ENCODE measurements around the gene MAP3K14. TPM values are rescaled to one million over a fixed set of nuclear protein-coding genes. Genes with fewer than 3 reads are reported as not detected.

The MAP3K14 gene
- total RNA-seq, 2 donors from 2014 or later, result 12.5 to 16.1 TPM

DNA sequence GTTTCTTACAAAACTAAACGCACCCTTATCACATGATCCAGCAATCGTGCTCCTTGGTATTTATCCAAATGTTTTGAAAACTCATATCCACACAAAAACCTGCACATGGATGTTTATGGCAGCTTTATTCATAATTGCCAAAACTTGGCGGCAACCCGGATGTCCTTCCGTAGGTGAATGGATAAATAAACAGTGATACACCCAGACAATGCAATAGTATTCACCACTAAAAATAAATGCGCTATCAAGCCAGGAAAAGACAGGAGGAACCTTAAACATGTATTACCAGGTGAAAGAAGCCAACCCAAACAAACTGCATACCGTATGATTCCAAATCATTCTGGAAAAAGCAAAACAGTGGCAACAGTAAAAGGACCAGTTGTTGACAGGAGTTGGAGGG, 64.9 kb downstream of the MAP3K14 start:
- WGBS, result 38% methylated on average over 7 of the region's 7 CpGs

DNA sequence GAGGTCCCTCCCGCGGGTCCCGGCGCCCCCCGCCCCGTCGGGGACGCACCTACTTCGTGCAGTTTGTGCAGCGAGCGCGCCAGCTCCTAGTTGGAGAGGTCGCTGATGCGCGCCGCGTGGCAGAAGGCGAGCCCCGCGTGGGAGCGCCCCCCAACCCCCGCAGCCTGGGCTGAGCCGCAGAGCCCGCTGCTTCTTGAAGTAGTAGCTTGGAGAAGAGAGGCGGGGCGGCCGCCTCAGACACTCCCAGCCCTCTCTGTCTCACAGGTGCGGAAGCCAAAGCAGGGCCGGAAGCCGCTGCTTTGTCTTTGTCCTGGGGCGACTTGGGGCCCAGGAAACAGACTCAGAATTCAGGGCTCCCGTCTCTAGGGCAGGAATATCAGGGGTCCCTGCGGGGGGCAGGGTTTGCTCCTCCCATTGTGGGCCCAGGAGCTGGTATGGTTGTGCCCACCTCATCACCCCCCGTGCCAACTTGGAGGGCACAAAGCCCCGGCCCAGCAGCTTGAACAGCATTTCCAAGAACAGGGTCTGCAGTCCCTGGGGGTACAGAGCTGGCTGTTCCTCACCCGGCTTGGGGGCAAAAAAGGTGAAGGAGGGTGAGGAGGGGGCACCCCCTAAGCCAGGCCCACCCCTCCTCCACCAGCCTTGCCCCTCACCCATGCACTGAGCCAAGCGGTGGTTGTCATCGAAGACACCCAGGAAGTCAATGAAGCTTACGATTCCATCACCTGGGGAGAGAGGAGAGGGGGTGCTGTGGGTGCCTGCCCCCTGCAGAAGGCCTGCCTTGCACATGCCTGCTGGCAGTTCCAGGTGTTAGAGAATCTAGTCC, 68.5 kb downstream of the MAP3K14 start:
- Histone ChIP-seq H3K36me3 (no peaks in the 10 kb centered on the region), H3K4me3 (peak overlapping the region; percentile 61 to 63), H3K27me3 (replicated peaks; ENCODE audit: insufficient read depth) (no peaks in the 10 kb centered on the region), H3K9me3 (no peaks in the 10 kb centered on the region), H3K4me1 (replicated peaks) (peaks cover 4% of the 10 kb centered on the region), H3K27ac (peak overlapping the region; percentile 92 to 95)
- 14% methylated on average over 37 of the region's 39 CpGs for WGBS
- DNase-seq (ENCODE audit: low spot score), result peak; percentile 51
- TF ChIP-seq POLR2AphosphoS5 (IDR thresholded peaks at IDR 0.05), result no peak
- TF ChIP-seq, protein P1, sequence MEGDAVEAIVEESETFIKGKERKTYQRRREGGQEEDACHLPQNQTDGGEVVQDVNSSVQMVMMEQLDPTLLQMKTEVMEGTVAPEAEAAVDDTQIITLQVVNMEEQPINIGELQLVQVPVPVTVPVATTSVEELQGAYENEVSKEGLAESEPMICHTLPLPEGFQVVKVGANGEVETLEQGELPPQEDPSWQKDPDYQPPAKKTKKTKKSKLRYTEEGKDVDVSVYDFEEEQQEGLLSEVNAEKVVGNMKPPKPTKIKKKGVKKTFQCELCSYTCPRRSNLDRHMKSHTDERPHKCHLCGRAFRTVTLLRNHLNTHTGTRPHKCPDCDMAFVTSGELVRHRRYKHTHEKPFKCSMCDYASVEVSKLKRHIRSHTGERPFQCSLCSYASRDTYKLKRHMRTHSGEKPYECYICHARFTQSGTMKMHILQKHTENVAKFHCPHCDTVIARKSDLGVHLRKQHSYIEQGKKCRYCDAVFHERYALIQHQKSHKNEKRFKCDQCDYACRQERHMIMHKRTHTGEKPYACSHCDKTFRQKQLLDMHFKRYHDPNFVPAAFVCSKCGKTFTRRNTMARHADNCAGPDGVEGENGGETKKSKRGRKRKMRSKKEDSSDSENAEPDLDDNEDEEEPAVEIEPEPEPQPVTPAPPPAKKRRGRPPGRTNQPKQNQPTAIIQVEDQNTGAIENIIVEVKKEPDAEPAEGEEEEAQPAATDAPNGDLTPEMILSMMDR (IDR thresholded peaks at IDR 0.05), result no peak
- TF ChIP-seq POLR2A (IDR thresholded peaks at IDR 0.05), result no peak
- intact Hi-C loops (cut with DNase I), result no loop called here

More for the DNA sequence above, 64.9 kb downstream of the MAP3K14 start:
- Histone ChIP-seq H3K4me3 (no peak overlapping the region), H3K36me3 (no peaks in the 10 kb centered on the region), H3K9me3 (no peaks in the 10 kb centered on the region), H3K27ac (peak overlapping the region; percentile 71 to 78), H3K27me3 (replicated peaks; ENCODE audit: insufficient read depth) (no peaks in the 10 kb centered on the region), H3K4me1 (replicated peaks) (peaks cover under 1% of the 10 kb centered on the region)
- TF ChIP-seq POLR2A (IDR thresholded peaks at IDR 0.05) (no peak), POLR2AphosphoS5 (IDR thresholded peaks at IDR 0.05) (peak; percentile 80)
- intact Hi-C loops (cut with DNase I), result no loop called here
- DNase-seq (ENCODE audit: low spot score), result no peak

DNA sequence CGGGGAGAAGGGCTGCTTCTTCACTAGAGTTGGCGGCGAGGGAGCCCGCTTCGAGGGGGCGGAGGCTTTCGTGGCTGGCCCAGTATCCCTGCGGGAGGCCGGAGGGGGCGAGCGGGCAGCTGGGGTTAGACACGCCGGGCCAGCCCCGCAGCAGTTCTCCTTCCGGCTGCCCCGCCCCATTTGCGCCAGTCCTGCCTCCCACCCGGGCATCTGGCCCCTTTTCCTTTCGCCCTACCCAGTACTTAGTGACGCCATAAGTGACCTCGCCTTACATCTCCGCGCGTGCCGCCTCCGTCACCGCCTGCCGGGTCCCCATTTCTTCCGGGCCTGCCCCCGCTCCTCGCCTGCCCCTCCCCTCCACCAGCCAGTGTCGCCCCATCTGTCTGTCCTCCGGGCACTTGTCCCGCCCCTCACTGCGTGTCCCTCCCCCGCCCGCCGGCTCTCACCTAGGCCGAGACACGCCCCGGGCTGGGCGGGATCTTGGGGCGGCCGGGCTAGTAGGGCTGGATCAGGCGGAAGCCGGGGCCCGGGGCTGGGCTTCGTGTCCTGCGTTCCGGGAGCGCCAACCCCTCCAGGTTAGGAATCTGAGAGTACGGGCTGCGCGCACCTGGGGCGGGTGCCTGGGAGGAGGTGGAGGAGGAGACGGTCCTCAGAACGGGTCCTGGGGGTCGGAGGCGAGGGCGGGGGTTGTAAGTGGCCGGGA, 69.2 kb downstream of the MAP3K14 start:
- intact Hi-C loops (cut with DNase I), result no loop called here
- Histone ChIP-seq H3K4me1 (replicated peaks) (peaks cover 4% of the 10 kb centered on the region), H3K27ac (peak overlapping the region; percentile 92 to 95), H3K27me3 (replicated peaks; ENCODE audit: insufficient read depth) (no peaks in the 10 kb centered on the region), H3K9me3 (no peaks in the 10 kb centered on the region), H3K4me3 (peak overlapping the region; percentile 61 to 63), H3K36me3 (no peaks in the 10 kb centered on the region)
- peak; percentile 90 for TF ChIP-seq POLR2AphosphoS5 (IDR thresholded peaks at IDR 0.05)
- TF ChIP-seq, protein P1 (IDR thresholded peaks at IDR 0.05), result no peak
- TF ChIP-seq POLR2A (IDR thresholded peaks at IDR 0.05), result peak; percentile 92
- DNase-seq (ENCODE audit: low spot score), result peak; percentile 97
- WGBS, result under 1% methylated on average over 54 of the region's 61 CpGs

DNA sequence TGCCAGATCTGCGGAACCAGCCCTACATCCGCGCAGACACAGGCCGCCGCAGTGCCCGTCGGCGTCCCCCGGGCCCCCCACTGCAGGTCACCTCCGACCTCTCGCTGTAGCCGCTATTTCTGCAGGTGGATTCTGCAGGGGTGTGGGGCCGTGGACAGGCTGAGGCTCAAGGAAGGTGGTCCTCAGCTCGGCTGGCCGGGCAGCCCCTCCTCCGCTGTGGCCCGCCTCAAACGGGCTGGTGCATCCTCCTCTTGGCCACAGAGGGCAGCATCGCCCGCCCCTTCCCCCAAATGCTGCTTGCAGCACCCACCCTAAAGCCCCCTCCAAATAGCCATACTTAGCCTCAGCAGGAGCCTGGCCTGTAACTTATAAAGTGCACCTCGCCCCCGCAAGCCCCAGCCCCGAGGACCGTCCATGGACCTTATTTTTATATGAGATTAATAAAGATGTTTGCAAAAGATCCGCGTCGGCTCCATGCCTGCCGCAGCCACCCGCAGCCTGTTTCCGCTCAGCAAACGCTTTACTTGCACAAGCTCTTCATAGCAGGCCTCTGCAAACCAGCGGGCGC, 69.9 kb downstream of the MAP3K14 start:
- peak overlapping the region; percentile 92 to 95 for H3K27ac ChIP-seq
- no peaks in the 10 kb centered on the region for H3K27me3 ChIP-seq (replicated peaks; ENCODE audit: insufficient read depth)
- DNase-seq (ENCODE audit: low spot score), result no peak
- H3K4me1 ChIP-seq (replicated peaks), result peaks cover 4% of the 10 kb centered on the region
- H3K4me3 ChIP-seq, result peak overlapping the region; percentile 61 to 63
- 10% methylated on average over 19 of the region's 33 CpGs for WGBS
- no peaks in the 10 kb centered on the region for H3K9me3 ChIP-seq
- no peak for TF ChIP-seq POLR2A (IDR thresholded peaks at IDR 0.05)
- TF ChIP-seq, protein P1 (IDR thresholded peaks at IDR 0.05), result peak in 3 of 4 experiments; percentile 38 to 53 (median 51)
- intact Hi-C loops (cut with DNase I), result no loop called here
- no peaks in the 10 kb centered on the region for H3K36me3 ChIP-seq

DNA sequence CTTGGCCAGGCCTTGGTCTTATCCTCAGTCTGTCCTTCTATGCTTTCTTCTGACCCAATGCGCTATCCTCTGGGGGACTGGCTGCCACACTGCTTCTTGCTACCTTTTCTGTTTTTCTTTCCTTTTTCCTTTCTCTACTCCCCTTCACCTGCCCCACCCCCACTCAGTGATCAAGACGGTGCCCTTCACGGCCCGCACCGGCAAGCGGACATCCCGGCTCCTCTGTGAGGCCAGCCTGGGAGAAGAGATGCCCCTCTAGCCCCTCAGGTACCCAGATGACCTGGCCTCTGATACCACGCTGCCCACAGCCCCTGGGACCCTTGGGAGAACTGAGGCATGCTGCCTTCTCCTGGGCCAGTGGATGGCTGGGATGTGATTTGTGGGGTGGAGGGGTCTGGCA, 70.5 kb downstream of the MAP3K14 start:
- H3K4me3 ChIP-seq, result peak overlapping the region in 1 of 2 donors; percentile 61
- no peak for DNase-seq (ENCODE audit: low spot score)
- 77% methylated on average over 8 of the region's 8 CpGs for WGBS
- peaks cover 5% of the 10 kb centered on the region for H3K4me1 ChIP-seq (replicated peaks)
- H3K27me3 ChIP-seq (replicated peaks; ENCODE audit: insufficient read depth), result no peaks in the 10 kb centered on the region
- no peaks in the 10 kb centered on the region for H3K9me3 ChIP-seq
- no peak for TF ChIP-seq POLR2AphosphoS5 (IDR thresholded peaks at IDR 0.05)
- TF ChIP-seq, protein P1 (IDR thresholded peaks at IDR 0.05), result no peak
- TF ChIP-seq POLR2A (IDR thresholded peaks at IDR 0.05), result no peak
- peak overlapping the region; percentile 92 to 95 for H3K27ac ChIP-seq
- no peaks in the 10 kb centered on the region for H3K36me3 ChIP-seq
- intact Hi-C loops (cut with DNase I), result no loop called here

Data from prostate gland (tissue), 2 donors.